HG03139 (cell line): ENCODE data around the gene ERGIC2.
A peak's percentile ranks its signal among the peaks of the same experiment; 100 is the strongest.

Source experiments
- ATAC-seq: cut with Tn5 transposase; IDR thresholded peaks from one replicate; pipeline ENCODE4 v1.9.1; 2021; ENCODE audit not compliant: unreplicated experiment

ERGIC2 gene

GRCh38 chr12:29376118-29376517 lies 4.9 kb downstream of the ERGIC2 start:
- no peak for ATAC-seq

GRCh38 chr12:29374913-29375312 lies 6.1 kb downstream of the ERGIC2 start:
- no peak for ATAC-seq

- no peak for ATAC-seq
Measured at GRCh38 chr12:29374012-29374411, 7.0 kb downstream of the ERGIC2 start.

- no peak for ATAC-seq
Measured at GRCh38 chr12:29365091-29365490, 15.9 kb downstream of the ERGIC2 start.

GRCh38 chr12:29354954-29355353 lies 26.0 kb downstream of the ERGIC2 start:
- ATAC-seq: no peak

GRCh38 chr12:29350080-29350479 lies 30.9 kb downstream of the ERGIC2 start:
- ATAC-seq: no peak

- no peak for ATAC-seq
Measured at GRCh38 chr12:29346769-29347421, 34.1 kb downstream of the ERGIC2 start.

- no peak for ATAC-seq
Measured at GRCh38 chr12:29343022-29343799, 37.8 kb downstream of the ERGIC2 start.

- no peak for ATAC-seq
Measured at GRCh38 chr12:29337325-29337724, 43.6 kb downstream of the ERGIC2 start.

GRCh38 chr12:29334937-29335336 lies 46.0 kb downstream of the ERGIC2 start:
- ATAC-seq: no peak

GRCh38 chr12:29333178-29333577 lies 47.8 kb downstream of the ERGIC2 start:
- ATAC-seq: no peak

- no peak for ATAC-seq
Measured at GRCh38 chr12:29329411-29329810, 51.6 kb downstream of the ERGIC2 start.

GRCh38 chr12:29322157-29322556 lies 58.8 kb downstream of the ERGIC2 start:
- no peak for ATAC-seq

- ATAC-seq: no peak
Measured at GRCh38 chr12:29320295-29321085, 60.5 kb downstream of the ERGIC2 start.

- peak; percentile 100 for ATAC-seq
Measured at GRCh38 chr12:29317556-29318363, 63.2 kb downstream of the ERGIC2 start.

GRCh38 chr12:29316752-29317151 lies 64.2 kb downstream of the ERGIC2 start:
- ATAC-seq: no peak

GRCh38 chr12:29314416-29314815 lies 66.6 kb downstream of the ERGIC2 start:
- ATAC-seq: no peak

GRCh38 chr12:29310899-29311298 lies 70.1 kb downstream of the ERGIC2 start:
- no peak for ATAC-seq

GRCh38 chr12:29309320-29309902 lies 71.6 kb downstream of the ERGIC2 start:
- no peak for ATAC-seq

- no peak for ATAC-seq
Measured at GRCh38 chr12:29306682-29307081, 74.3 kb downstream of the ERGIC2 start.

GRCh38 chr12:29306266-29306665 lies 74.7 kb downstream of the ERGIC2 start:
- no peak for ATAC-seq
